ENCODE results near the gene COMMD4.
"Not testable (repeated sequence)": the region's sequence is repeated elsewhere in the genome, so short reads cannot be mapped to it uniquely, and the experiment has no call there.

Gene COMMD4

GRCh38 chr15:75383986-75384385 lies 48.1 kb downstream of the COMMD4 start:
- not testable (repeated sequence) for DNase-seq

All from NCI-H2171 treated with DMSO at 0.1 percent for 48 hours (cell line).